Epithelial cell of esophagus (primary cell): ENCODE data around the gene CPHXL.

Experiments used
- DNase-seq: peaks from one replicate; pipeline ENCODE4 v3.0.0; 2010; ENCODE audit warnings: low read depth
- H3K4me3 ChIP-seq: 2 replicates; pipeline ENCODE4 v1.5.1; 2011; ENCODE audit warnings: mild to moderate bottlenecking, low read length, control low read depth
- TF ChIP-seq, protein P1 (sequence below): IDR thresholded peaks from 2 replicates; pipeline ENCODE4 v1.5.1; 2011; ENCODE audit warnings: low read depth, mild to moderate bottlenecking, low read length, control low read depth, inconsistent platforms; ENCODE audit not compliant: insufficient read depth; ENCODE audit errors: missing control alignments

The CPHXL gene

GRCh38 chr16:75726390-75726789 is at the start of gene CPHXL:
TSS of gene CPHXL (minus strand) at chr16:75726490. CDS start at chr16:75726442, 48 bp downstream.
- TF ChIP-seq, protein P1, sequence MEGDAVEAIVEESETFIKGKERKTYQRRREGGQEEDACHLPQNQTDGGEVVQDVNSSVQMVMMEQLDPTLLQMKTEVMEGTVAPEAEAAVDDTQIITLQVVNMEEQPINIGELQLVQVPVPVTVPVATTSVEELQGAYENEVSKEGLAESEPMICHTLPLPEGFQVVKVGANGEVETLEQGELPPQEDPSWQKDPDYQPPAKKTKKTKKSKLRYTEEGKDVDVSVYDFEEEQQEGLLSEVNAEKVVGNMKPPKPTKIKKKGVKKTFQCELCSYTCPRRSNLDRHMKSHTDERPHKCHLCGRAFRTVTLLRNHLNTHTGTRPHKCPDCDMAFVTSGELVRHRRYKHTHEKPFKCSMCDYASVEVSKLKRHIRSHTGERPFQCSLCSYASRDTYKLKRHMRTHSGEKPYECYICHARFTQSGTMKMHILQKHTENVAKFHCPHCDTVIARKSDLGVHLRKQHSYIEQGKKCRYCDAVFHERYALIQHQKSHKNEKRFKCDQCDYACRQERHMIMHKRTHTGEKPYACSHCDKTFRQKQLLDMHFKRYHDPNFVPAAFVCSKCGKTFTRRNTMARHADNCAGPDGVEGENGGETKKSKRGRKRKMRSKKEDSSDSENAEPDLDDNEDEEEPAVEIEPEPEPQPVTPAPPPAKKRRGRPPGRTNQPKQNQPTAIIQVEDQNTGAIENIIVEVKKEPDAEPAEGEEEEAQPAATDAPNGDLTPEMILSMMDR: no peak
- no peak within 1 kb of the TSS for H3K4me3 ChIP-seq
- DNase-seq: no peak

DNA sequence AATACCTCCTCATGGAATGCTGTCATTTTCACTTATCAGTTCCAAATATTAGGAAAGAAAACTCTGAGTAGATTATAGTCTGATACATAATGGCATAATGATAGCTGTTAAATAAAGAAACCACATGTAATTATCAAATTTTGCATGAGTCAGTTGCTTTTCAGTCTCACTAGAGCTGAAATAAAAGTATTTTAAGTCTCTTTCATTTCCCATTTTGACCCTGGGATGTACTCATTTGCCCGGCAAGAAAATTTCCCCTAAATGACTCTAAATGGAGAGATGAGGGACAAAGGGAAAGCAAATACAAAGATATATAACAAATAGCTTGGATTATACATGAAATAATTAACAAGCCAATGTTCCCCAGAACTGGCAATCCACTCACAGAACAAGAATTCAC is 47.9 kb upstream of the CPHXL start:
- no peak for DNase-seq
- TF ChIP-seq, protein P1: no peak
- no peak overlapping the region for H3K4me3 ChIP-seq

DNA sequence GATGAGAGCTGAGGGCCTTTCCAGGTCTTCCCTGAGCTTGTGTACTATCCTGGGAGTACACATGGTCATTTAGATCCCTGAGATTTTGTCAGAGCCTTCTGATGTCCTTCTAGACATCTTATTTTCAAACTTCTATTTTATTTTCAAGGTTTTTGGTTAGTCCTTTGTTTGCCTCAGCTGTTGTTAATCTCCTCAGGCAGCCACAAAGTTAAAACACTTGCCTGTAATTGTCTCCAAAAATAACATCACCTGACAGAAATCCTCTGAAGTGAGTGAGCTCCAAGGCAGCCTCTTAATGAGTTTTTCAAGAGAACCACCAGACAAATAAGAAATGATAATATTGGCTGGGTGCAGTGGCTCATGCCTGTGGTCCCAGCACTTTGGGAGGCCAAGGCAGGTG is 43.8 kb upstream of the CPHXL start:
- H3K4me3 ChIP-seq: no peak overlapping the region
- TF ChIP-seq, protein P1: no peak
- DNase-seq: no peak

GRCh38 chr16:75764154-75764768 is 38.0 kb upstream of the CPHXL start:
- peak; percentile 78 for DNase-seq
- TF ChIP-seq, protein P1: peak; percentile 91
- no peak overlapping the region for H3K4me3 ChIP-seq

GRCh38 chr16:75763204-75763603 is 36.9 kb upstream of the CPHXL start:
- no peak for DNase-seq
- TF ChIP-seq, protein P1: no peak
- H3K4me3 ChIP-seq: no peak overlapping the region

- TF ChIP-seq, protein P1: no peak
- DNase-seq: no peak
- H3K4me3 ChIP-seq: no peak overlapping the region
Observed at GRCh38 chr16:75762746-75763145, 36.5 kb upstream of the CPHXL start.

DNA sequence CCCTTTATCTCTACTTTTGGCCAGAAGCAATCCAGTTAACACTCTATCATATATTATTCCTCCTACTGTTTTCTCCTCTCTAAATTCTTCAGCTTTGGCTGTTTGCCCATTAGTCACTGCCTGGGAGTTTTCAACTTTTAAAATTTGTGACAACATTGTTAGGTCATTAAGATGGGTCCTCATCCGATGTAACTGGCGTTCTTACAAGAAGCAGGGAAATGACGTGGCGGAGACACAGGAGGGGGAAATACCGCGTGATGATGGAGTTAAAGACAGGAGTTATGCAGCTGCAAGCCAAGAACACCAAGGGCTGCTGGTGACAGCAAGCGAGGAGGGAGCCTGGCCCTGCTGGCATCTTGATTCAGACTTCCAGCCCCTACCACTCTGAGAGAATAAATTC is 34.8 kb upstream of the CPHXL start:
- TF ChIP-seq, protein P1: no peak
- DNase-seq: no peak
- H3K4me3 ChIP-seq: no peak overlapping the region
